Stromal cell of bone marrow (primary cell): ENCODE results near the gene C10orf90.

ENCODE experiments used
- DNase-seq: peaks from one replicate; pipeline ENCODE4 v3.0.0-alpha.2; 2012; ENCODE audit warnings: low read depth

Gene C10orf90

DNA sequence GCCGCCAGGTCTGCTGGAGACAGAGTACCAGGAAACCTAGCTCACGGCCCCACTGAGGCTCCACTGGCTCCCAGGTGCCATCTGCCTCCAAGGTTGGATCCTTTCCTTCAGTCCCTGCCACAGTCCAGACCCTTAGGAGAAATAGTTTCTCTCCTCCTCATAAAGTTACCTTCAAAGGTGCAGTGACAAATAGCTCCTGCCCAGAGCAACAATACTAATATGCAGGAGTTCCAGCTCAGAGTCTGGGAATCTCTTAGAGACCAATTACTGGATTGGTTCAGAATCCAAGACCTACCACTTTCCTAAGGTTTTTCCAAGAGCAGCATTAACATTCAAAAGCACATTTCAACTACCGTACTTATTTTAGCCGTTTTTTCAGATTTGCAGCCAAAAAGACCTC is 241.2 kb downstream of the C10orf90 start:
- DNase-seq: no peak

DNA sequence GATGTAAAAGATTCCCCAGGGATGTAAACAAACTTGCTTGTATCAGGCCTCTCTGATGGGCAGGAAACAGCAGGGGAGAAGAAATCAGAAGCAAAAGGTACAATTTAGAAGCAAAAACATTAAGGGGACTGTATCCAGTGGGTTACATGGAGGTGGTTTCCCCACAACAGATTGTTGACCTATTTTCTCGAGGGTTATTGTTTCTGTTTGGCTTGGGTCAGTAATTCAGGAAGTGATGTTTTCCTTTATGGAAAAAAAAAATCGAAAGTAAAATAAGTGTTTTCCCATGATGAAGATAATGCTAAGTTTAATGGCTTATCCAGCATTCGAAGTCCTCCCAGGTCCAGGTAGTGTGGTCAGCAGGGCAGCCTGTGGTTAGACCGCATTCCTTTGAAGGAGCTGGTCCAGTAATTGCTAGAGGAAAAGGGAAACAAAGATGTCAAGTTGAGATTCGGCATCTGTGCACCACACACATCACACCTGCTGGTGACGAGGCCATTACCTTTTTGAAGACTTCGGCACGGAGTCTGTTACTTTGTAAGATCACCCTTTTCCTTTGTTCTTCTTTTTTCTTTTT is 244.9 kb downstream of the C10orf90 start:
- DNase-seq: no peak

DNA sequence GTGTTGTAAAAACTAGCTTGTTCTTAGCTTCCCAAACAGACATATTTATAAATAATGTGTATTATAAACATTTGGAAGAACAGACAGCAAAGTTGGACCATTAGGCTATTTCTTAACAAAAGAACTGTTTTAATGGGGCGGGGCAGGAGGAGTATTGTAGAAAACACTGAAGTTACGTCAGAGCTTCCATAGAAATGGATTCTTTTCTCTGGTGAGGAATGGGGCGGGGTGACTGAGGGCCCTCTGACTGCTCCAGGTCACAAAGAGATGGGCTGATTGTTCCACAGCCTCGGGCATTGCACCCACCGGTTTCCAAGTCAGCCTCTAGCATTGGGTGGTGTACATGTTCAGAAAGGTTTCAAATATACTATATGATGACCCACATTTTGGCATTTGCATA is 245.5 kb downstream of the C10orf90 start:
- DNase-seq: no peak

DNA sequence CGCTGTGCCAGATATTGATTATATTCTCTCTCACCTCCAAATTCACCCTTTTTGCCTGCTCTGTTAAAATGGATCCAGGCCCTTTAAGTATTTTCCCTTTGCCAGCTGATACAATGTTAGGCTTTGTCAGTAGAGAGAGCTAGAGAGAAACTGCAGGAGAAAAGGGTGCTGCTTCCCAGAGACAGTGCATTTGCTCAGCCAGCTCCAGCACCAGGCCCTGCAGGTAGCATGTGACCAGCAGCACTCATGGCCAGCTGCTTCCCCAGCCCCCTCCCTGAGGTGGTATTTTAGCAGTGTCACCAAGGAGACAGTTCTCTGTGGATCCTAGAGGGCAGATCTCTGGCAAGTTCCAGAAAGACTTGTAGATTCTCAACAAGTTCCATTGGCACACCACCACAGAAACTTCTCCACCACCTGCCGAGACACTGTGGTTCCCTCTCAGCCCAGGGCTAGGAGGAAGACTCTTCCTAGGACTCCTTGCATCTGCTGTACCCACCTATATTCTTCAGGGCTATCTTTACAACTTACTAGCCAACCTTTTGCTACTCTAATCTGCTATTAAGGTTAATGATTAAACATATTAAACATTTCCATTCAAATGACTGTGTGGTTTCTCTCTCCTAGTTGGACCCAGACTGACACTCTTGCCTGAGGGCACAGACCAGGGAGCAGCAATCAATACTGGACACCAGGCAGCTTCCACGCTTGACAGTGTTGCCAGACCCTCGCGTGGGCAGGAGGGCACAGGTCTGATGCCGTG is 246.6 kb downstream of the C10orf90 start:
- no peak for DNase-seq

DNA sequence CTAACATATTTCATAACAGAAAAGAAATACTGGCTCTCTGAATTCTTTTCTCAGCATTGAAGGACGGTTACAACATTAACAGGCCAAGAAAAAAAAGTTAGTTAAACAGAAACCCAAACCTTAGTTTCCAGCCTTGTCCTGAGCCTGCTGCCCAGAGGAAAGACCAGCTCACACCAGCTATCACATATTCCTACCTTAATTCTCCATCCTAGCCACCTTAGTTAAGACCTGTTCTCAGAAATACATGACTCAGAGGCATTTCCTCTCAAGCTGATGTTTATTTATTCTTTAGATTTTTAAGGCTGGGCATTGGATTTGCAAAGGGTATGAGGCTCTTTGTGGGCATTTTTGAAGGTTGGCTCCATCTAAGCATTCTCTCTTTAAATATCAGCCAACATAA is 247.9 kb downstream of the C10orf90 start:
- DNase-seq: no peak

DNA sequence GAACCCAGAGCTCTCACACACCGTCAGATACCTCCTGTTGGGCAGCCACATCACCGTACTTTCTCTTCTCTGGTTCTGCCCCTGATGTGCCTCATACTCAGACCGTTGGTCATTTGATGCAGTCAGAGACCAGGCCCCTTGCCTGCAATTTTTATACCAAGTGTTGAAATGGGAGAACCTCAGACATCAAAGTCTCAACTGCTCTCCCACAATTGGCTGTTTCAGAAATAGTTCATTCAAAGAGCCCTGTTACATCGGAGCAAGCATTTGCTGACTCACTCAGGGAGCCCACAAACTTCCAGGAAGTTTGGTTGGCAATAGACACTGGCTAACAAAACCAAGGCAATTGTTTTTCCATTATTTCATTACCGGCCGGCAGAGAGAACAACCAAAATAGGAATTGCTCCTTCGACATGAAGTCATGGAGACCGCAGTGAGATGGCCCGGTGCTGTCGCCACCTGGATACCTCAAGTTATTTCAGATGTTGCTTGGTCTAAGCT is 248.7 kb downstream of the C10orf90 start:
- peak; percentile 99 for DNase-seq

DNA sequence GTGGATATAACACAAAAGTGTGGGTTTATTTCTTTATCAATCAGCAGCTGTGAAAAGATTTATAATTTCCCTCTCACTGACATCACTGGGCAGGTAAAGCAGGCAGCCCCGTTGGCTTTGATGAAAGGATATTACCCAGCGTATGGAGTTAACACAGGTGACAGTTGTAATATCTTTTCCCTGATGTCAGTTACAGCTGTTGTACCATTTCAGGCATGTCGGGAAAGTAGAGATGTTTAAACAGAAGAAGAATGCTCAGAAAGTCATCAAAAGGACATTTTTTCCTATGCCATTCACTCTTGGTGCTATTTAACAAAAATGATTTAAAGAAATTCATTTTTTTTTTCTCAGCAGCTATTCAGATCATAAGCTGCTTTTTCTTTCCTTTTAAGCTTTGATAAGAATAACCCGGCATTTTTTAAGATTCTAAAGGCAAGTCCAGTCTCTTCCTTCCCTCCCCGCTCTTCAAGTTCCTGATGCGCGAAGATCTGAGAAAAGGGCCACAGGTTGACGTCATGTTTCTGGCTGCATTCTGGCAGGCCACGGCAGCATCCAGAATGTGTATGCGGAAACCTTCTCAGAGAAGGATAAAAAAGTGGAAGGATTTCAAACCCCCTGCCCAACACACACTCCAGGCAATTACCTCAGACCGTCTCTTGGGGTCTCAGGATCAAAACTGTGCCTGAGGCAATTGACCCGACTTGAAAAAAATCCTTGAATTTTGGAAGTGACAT is 249.8 kb downstream of the C10orf90 start:
- no peak for DNase-seq

DNA sequence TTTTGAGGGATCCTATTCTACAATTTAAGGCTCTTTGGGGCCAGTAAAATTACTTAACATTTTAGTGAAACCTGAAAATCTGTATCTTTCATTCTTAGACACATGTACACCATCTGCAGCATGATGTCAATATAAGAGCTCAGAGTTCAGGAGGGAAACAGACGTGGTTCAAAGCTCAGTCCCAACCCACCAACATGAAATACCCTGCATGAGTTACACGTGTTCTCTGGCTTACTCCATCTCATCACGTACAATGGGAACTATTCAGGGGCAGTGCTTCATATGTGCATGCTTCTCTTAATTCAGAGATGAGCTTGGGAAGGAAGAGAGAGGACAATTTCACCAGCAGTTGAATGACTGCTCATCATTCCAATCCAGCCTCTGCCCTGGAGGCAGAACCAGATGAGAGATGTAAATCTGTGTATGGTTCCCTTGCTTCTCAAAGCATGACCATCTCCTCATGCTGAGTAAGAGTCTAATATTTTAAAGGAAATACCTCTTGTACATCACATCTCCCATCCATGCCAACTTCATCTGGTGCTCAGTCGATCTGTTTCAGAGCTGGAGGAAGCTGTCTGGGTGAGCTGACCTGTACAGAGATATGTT is 253.2 kb downstream of the C10orf90 start:
- DNase-seq: no peak

DNA sequence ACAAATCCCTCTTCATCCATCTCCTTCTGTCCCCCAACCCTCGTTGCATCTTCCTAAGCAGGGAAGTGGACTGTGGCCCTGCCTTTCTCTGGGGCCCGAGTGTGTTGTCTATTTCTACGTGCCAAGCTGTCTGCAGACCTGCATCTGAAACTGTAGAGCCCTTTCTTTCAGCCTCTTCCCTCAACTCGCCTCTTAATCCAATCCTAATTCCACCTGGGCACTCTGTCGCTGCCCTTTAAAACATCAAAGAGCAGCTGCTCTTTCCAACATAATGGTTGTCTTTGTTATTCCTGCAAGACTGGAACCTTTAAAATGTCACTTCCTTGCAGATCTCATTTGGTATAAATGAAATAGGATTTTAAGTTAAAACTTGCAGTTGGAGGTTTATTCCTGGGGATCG is 260.7 kb downstream of the C10orf90 start:
- no peak for DNase-seq

DNA sequence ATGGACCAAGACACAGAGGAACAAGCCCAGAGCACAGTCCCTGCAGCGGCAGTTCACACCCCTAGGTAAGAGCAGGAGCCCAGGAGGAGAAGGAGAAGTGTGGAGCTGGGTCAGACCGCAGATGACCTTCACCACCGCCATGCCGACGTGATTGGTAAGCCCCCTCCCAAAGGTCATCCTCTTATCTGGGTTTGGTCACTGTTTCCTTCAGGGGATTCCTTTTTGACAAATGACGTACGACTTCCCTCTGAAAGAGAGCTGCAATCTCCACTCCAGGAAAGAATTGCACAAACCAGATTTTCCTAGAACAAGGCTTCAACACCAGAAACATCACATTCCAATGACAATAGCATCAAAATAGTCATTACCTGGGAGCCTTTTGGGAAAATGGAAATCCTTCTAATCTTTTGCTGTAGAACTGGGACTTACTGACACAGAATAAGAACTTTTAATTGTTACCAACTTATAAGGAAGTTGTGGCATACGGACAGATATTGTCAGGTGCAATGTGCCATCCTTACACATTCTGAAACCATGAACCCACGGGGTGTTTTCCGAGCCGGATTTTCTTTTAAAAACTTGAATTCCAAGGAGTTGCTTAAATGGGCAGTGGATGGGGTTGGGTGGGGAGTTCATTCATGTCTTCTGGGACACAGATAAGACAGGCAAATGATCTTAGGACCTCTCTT is 261.4 kb downstream of the C10orf90 start:
- DNase-seq: no peak

DNA sequence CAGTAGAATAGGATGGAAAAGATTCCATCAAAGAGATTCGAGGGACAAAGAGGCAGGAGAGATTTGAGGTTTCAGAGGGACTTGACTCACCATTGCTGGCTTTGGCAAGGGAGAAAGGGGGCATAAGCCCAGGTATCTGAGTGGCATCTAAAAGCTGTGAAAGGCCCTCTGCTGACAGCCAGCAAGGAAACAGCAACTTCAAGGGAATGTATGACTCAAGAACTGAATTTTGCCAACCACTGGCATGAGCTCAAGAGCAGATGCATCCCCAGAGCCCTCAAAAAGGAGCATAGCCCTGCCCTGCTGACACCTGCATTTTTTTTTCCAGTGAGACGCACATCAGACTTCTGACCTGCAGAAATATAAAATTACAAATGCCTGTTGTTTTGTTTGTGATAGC is 262.7 kb downstream of the C10orf90 start:
- no peak for DNase-seq

DNA sequence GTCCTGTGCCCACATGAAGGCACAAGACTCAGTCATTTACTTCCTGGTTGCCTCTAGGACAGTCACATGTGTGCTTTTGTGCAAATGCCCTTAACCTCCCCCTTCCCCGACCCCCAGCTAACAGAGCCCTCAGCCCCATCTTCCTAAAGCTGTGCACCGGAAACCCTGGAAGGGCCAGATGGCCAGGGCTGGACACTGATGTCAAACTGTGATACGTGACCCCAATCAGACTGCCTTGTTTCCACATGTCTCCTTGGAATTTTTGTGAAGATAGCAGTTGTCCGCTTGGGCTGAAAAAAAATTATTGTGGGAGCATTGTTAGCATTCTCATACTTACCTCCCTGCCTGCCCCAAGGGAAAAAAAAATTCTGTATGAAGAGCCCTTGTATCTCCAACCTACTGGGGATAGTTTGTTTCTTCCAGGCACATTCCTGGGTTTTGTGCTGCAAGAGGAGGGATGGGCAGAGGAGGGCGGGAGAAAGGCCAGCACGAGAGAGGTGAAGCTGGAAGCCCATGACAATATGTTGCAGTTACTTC is 265.2 kb downstream of the C10orf90 start:
- no peak for DNase-seq

DNA sequence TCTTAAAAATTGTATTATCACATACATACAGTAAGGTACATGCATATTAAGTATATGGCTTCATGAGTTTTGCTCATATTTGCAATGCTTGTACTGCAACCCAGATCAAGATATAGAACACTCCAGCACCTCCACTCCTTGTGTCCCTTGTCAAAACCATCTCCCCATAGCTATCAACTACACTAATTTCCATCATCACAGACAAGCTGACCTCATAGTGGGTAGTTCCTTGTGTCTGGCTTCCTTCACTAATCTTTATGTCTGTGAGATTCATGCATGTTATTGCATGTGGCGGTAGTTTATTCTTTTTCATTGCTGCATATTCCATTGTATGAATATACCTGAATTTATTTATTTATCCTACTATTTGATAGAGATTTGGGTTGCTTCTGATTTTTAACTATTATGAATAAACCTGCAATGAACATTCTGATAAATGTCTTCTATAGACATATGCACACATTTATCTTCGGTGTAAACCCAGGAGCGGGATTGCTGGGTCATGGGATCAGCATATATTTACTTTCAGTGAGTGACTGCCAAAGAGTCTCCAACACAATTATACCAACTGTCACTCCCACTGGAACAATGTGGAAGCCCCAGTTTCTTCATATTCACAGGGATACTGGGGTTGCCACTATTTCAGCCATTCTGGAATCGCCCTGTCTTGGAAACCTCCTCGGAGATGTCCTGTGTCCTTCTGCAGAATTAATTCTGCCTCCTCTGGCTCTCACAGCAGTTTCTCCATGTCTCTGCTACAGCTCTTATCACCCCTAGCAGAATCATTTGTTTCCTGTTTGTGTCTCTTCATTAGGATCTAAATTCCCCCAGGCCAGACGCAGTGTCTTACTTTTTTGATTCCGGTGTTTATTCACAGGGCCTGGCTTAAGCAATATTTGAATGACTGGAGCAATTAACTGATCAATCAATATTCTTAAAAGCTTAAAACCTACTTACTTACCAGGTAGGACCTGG is 267.5 kb downstream of the C10orf90 start:
- no peak for DNase-seq

DNA sequence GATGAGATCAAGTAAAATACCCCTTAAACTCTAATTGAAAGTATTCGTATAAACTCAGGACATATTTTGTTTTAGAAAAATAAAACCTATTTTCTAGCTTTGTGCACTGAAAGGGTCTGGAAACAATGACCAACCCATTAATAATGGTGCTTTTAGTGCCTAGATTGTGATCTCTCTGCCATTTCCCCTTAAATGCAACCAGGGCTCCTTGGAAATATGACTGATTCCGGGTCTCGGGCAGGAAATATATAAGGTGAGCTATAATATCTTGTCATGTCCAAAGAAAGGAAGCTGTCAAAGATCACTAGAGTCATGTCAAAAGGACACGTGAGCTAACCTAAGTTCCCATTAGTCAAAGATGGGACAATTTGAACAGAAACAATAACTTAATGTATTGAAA is 269.9 kb downstream of the C10orf90 start:
- no peak for DNase-seq

DNA sequence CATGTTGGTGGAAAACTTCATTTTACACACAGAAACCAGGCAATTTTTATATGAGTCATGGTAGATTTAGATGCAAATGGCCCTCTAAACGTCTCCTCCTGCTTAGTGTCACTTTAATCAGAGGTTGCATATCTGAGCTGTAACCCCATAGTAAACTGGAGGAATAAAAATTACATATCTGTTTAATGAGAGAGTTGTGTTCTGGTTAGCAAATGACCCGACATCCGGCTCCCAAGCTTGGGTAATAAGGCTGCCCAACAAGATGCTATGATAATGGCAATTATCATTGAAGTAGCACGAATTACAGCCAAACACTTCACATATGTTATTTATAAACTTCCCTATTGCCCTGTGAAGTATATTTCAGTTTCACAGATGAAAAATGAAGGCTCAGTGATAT is 271.6 kb downstream of the C10orf90 start:
- no peak for DNase-seq

DNA sequence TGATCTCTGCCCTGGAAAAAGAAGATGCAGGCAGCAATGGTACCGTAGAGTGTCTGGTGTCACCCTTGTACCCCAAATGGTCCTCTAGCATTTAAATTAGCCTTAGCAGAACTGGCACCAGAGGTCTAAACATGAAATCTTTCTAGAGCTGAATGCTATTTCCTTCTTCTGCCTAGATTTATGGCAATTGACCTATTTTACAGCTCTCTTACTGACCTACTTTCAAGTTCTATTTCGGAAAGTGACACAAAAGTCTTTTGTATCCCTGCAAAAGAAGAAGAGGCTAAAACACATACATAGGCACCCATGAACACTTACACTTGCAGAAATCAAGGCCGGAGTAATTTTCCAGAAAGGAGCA is 272.1 kb downstream of the C10orf90 start:
- no peak for DNase-seq

DNA sequence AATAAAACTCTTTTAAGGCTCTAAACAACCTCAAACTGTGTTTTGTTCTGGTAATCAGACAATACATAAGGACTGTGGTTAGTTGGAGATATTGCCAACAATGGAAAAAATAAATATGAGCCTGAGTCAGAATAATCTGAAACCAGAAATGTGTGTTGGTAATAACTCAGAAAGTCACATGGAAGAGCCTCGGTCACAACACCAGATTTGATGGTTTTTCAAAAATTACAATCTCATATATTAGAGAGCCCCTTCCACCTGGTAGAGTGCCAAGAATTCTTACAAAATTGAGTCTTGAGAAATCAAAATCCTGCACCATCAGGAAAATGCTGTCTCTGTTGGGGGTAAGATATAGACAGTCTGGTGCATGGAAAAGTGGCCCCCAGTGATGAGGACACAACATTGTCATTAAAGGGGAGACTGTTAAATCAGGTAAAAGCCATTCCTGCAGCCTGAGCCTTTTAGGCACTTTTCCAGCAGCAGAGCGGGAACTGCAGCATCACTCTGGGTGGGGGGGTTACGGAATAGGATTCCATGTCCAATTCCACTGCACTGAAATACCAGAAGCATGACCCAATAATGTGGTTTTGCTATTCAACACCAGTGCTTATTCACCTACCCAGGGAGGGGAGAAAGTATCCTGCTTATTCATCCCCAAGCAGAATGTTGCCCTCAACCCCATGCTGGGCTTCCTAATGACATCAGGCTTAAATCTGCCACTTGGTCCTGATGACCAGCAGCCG is 272.7 kb downstream of the C10orf90 start:
- peak; percentile 97 for DNase-seq

DNA sequence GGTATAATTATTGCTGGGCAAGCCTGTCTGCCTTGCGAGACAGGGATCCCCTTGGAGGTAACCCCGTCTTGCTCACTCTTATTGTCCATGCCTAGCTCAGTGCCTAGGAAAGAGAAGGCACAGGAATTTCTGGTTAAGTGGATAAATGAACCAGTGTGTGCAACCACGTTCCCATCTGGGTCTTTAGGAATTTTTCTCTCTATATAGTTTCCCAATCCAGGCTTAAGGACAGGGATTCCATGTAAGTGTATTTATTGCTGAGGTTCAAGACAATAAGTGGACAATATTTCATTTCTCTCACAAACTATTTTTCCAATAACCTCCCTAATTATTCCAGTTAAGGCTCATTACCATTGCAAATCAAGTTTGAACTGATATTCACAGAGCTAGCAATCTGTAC is 273.3 kb downstream of the C10orf90 start:
- no peak for DNase-seq

DNA sequence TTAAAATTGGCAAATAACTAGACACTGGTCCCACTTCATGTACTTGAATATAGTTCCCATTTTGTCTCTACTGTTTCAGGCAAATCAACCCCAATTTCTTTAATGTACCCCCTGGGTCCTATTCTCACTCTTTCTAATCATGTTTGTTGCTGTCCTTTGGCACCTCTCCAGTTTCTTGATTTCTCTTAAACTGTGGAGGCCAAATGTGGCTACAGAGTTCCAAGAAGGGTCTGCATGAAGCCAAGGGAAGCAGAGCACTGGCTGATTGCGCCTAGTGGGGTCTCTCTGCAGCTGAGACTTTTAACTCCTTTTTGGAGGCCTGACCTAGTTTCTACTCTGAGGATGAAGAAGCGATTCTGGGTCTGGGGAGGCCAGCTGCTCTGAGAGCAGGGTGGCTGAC is 275.5 kb downstream of the C10orf90 start:
- DNase-seq: no peak

DNA sequence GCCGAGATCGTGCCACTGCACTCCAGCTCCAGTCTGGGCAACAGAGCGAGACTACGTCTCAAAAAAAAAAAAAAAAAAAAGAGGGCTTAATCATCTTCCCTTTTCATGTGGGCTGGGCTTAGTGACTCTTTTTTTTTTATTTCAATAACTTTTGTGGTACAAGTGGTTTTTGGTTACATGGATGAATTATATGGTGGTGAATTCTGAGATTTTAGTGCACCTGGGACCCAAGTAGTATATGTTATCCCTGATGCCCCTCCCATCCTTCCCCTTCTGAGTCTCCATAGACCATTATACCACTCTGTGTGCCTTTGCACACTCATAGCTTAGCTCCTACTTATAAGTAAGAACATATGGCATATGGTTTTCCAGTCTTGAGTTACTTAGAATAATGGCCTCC is 277.4 kb downstream of the C10orf90 start:
- DNase-seq: no peak
